LNCAP (cell line): ENCODE results near the gene EML6.

ENCODE experiments used
- TF ChIP-seq, protein P1 (sequence below): fragments of 450-650 bp; IDR thresholded peaks from 2 replicates; pipeline ENCODE4 v1.5.1; 2017; ENCODE audit warnings: mild to moderate bottlenecking

EML6 gene

DNA sequence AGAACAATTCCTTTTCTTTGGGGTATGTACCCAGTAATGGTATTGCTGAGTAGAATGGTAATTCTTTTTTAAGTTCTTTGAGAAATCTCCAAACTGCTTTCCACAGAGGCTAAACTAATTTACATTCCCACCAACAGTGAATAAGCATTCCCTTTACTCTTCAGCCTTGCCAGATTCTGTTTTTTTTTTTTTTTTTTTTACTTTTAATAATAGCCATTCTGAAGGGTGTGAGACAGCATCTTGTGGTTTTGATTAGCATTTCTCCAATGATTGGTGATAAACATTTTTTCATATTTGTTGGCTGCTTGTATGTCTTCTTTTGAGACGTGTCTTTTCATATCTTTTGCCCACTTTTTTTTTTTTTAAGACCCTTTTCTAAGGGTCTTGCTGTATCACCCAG is 189.4 kb downstream of the EML6 start:
- TF ChIP-seq, protein P1, sequence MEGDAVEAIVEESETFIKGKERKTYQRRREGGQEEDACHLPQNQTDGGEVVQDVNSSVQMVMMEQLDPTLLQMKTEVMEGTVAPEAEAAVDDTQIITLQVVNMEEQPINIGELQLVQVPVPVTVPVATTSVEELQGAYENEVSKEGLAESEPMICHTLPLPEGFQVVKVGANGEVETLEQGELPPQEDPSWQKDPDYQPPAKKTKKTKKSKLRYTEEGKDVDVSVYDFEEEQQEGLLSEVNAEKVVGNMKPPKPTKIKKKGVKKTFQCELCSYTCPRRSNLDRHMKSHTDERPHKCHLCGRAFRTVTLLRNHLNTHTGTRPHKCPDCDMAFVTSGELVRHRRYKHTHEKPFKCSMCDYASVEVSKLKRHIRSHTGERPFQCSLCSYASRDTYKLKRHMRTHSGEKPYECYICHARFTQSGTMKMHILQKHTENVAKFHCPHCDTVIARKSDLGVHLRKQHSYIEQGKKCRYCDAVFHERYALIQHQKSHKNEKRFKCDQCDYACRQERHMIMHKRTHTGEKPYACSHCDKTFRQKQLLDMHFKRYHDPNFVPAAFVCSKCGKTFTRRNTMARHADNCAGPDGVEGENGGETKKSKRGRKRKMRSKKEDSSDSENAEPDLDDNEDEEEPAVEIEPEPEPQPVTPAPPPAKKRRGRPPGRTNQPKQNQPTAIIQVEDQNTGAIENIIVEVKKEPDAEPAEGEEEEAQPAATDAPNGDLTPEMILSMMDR, result no peak

DNA sequence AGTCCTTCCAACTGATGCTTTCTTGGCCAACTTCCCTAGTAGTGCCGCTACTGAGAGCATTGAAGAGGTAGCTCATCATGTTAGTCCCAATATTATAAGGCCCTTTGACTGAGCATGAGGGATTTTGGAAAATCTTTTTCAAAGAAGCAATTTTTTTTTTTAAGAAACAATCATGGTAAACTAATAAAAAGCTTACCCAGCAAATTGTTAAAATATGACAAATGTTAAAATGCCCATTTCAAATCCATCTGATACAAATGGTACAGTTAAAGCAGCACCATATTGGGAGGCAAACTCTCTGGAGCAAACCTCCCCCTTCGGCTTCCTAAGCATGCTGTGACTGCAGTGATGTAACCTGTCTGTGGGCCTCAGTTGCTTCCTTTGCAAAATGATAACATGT is 191.2 kb downstream of the EML6 start:
- TF ChIP-seq, protein P1, result no peak

DNA sequence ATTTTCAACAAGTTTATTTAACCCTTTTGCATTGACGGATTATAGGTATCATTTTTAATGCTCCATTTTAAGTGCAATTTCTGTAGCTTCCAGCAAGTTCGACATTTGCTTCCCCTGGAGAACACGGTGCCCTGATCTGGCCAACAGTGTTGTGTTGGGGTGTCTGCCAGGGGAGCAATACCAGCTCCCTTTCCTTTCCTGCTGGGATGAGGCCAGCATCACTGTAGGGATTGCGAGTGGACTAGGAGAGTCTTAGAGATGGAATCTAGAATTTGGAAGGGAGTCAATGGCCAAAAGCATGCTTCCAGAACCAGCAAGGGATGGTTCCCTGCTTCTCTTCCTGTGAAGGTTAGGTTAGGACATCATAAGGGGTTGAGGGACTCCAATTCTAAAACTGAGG is 191.6 kb downstream of the EML6 start:
- TF ChIP-seq, protein P1, result no peak

DNA sequence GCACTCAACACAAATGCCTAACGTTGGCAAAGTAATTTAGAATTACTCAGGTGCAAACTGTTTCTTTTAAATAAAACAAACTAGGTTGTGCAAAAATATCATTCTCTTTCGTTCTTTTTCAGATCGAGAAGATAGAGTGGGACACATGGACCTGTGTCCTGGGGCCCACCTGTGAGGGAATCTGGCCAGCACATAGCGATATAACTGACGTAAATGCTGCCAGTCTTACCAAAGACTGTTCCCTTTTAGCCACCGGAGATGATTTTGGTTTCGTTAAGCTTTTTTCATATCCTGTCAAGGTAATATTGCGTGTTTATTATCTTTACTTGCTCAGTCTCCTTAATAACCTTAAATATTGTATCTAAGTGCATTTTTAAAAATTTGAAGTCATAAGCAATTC is 193.2 kb downstream of the EML6 start:
- TF ChIP-seq, protein P1, result no peak

DNA sequence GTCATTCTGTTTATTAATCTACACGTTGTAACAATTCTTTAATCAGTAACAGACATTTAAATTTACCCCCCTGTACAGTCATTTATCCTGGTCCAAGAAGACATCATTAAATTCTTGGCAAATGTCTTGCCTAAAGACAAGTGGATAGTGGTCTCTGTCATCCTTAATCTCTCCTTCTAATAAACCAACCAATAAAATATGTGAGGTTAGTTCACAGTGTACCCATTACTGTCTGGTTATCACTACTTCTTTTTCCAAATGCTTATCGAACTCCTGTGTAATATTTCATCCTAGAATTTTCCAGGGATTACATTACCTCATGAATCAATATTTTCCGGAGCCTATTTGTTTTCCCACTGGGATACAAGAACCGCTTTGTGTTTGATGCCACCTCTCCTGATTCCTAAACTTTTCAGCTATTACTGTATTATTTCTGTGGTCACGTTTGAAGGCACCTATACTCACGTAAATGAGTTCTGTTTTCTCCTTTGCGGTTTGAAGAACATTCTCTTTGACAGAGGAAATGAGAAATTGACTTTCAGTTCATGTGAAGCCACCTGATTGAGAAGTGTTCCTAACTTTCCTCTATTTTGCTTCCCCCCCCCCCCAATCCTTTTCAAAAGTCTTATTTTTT is 195.3 kb downstream of the EML6 start:
- TF ChIP-seq, protein P1, result no peak

DNA sequence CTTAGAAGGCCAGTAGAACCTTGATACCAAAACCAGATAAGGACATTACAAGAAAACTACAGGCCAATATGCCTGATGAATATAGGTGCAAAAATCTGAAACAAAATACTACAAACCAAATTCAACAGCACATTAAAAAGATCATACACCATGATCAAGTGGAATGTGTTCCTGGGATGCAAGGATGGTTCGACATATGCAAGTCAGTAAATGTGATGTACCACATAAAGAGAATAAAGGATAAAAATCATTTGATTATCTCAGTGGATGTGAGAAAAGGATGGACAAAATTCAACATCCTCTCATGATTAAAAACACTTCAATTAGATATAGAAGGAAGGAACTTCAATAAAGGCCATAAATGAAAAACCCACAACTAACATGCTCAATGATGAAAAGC is 197.2 kb downstream of the EML6 start:
- TF ChIP-seq, protein P1, result no peak

DNA sequence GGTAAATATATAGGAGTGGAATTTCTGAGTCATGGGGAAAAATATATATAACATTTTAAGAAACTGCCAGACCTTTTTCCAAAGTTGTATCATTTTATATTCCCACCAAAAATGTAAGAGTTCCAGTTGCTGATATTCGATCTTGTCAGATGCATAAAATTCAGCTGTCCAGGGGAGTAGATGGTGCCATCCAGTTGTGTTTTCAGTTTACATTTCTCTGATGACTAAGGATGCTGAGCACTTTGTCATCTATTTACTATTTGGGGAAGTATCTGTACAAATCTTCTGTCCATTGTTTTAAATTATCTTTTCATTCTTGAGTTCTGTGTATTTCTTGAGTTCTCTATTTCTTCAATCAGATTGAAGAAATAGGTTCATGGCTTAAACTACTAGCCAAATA is 200.7 kb downstream of the EML6 start:
- TF ChIP-seq, protein P1, result no peak

DNA sequence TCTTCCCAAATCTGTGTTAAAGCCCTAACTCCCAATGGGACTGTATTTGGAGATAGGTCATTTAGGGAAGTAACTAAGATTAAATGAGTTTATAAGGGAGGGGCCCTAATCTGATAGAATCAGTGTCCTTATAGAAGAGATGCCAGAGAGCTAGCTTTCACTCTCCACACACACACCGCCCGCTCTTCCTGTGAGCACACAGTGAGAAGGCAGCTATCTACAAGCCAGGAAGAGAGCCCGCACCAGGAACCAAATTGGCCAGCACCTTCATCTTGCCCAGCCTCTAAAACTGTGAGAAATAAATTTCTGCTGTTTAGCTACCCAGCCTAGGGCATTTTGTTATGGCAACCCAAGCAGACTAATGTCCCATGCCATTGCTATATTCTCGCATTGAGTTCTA is 201.6 kb downstream of the EML6 start:
- TF ChIP-seq, protein P1, result no peak
